Liver (tissue), 3 donors: ENCODE data around the gene GPR156.

Experiments
- EGR1 ChIP-seq, 2 donors: IDR thresholded peaks; 2 replicates each; pipeline ENCODE4 v1.6.1; 2016 to 2018; ENCODE audit warnings: antibody characterized with exemption in 2 of 2, low read depth in 2 of 2
- GABPA ChIP-seq, 2 donors: IDR thresholded peaks in 1 of 2; conservative IDR thresholded peaks in 1 of 2; 2 replicates each; pipeline ENCODE4 v1.6.1; 2016; ENCODE audit warnings: antibody characterized with exemption in 2 of 2, mild to moderate bottlenecking in 1 of 2, moderate library complexity in 1 of 2
- HNF4G ChIP-seq: IDR thresholded peaks from 2 replicates; pipeline ENCODE4 v1.6.1; 2016; ENCODE audit warnings: antibody characterized with exemption
- JUND ChIP-seq, 2 donors: IDR thresholded peaks; 2 replicates each; pipeline ENCODE4 v1.6.1; 2016; ENCODE audit warnings: antibody characterized with exemption in 2 of 2
- RXRA ChIP-seq, 2 donors: IDR thresholded peaks; 2 replicates each; pipeline ENCODE4 v1.6.1; 2017 to 2018; ENCODE audit warnings: antibody characterized with exemption in 2 of 2, mild to moderate bottlenecking in 1 of 2
- TAF1 ChIP-seq: conservative IDR thresholded peaks from 2 replicates; pipeline ENCODE4 v1.6.1; 2016; ENCODE audit warnings: antibody characterized with exemption, mild to moderate bottlenecking
- YY1 ChIP-seq: IDR thresholded peaks from 2 replicates; pipeline ENCODE4 v1.6.1; 2016; ENCODE audit warnings: antibody characterized with exemption, mild to moderate bottlenecking
- TF ChIP-seq, protein P1 (sequence below): fragments of 150-350 bp; IDR thresholded peaks from 2 replicates; pipeline ENCODE4 v1.5.1; 2017; ENCODE audit warnings: improper control_type of control experiment, low read depth, low read length; ENCODE audit not compliant: missing input control
- TF ChIP-seq, protein P2 (sequence below): IDR thresholded peaks from 2 replicates; pipeline ENCODE4 v1.6.1; 2016; ENCODE audit warnings: antibody characterized with exemption
- TF ChIP-seq, protein P3 (sequence below): IDR thresholded peaks from 2 replicates; pipeline ENCODE4 v1.6.1; 2016; ENCODE audit warnings: antibody characterized with exemption, mild to moderate bottlenecking
- TF ChIP-seq, protein P4 (sequence below): IDR thresholded peaks from 2 replicates; pipeline ENCODE4 v1.6.1; 2016; ENCODE audit warnings: antibody characterized with exemption
- donor health status: healthy.
- donor health status: healthy.

DNA sequence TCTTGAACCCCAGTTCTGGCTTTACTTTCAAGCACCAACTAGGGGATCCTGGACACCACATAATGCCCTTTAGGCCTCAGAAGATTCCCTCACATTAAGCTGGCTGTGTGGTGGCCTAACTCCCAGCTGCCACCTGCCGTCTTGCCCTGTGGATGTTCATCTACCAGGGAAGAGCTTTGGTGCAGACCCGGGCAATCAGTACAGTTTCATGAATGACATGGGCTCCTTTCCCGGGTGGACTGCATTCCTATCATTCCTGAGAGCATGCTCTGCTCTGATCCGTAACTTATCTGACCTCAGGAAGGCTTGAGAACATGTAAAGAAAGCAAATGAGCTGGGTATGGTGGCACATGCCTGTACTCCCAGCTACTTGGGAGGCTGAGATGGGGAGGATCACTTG is 140.8 kb downstream of the GPR156 start:
- TF ChIP-seq, protein P1, sequence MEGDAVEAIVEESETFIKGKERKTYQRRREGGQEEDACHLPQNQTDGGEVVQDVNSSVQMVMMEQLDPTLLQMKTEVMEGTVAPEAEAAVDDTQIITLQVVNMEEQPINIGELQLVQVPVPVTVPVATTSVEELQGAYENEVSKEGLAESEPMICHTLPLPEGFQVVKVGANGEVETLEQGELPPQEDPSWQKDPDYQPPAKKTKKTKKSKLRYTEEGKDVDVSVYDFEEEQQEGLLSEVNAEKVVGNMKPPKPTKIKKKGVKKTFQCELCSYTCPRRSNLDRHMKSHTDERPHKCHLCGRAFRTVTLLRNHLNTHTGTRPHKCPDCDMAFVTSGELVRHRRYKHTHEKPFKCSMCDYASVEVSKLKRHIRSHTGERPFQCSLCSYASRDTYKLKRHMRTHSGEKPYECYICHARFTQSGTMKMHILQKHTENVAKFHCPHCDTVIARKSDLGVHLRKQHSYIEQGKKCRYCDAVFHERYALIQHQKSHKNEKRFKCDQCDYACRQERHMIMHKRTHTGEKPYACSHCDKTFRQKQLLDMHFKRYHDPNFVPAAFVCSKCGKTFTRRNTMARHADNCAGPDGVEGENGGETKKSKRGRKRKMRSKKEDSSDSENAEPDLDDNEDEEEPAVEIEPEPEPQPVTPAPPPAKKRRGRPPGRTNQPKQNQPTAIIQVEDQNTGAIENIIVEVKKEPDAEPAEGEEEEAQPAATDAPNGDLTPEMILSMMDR: no peak
- TF ChIP-seq TAF1 (no peak), EGR1 (IDR thresholded peaks at IDR 0.05; ENCODE audit: low read depth in 2 of 2) (no peak), HNF4G (no peak), RXRA (IDR thresholded peaks at IDR 0.05) (no peak), GABPA (IDR thresholded peaks at IDR 0.05 in 1 of 2, conservative IDR thresholded peaks at IDR 0.05 in 1 of 2) (no peak), JUND (IDR thresholded peaks at IDR 0.05) (no peak), YY1 (no peak)
- TF ChIP-seq, protein P2, sequence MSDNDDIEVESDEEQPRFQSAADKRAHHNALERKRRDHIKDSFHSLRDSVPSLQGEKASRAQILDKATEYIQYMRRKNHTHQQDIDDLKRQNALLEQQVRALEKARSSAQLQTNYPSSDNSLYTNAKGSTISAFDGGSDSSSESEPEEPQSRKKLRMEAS: no peak
- TF ChIP-seq, protein P3, sequence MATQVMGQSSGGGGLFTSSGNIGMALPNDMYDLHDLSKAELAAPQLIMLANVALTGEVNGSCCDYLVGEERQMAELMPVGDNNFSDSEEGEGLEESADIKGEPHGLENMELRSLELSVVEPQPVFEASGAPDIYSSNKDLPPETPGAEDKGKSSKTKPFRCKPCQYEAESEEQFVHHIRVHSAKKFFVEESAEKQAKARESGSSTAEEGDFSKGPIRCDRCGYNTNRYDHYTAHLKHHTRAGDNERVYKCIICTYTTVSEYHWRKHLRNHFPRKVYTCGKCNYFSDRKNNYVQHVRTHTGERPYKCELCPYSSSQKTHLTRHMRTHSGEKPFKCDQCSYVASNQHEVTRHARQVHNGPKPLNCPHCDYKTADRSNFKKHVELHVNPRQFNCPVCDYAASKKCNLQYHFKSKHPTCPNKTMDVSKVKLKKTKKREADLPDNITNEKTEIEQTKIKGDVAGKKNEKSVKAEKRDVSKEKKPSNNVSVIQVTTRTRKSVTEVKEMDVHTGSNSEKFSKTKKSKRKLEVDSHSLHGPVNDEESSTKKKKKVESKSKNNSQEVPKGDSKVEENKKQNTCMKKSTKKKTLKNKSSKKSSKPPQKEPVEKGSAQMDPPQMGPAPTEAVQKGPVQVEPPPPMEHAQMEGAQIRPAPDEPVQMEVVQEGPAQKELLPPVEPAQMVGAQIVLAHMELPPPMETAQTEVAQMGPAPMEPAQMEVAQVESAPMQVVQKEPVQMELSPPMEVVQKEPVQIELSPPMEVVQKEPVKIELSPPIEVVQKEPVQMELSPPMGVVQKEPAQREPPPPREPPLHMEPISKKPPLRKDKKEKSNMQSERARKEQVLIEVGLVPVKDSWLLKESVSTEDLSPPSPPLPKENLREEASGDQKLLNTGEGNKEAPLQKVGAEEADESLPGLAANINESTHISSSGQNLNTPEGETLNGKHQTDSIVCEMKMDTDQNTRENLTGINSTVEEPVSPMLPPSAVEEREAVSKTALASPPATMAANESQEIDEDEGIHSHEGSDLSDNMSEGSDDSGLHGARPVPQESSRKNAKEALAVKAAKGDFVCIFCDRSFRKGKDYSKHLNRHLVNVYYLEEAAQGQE: no peak
- TF ChIP-seq, protein P4, sequence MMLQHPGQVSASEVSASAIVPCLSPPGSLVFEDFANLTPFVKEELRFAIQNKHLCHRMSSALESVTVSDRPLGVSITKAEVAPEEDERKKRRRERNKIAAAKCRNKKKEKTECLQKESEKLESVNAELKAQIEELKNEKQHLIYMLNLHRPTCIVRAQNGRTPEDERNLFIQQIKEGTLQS: no peak
